ENCODE data around the gene PDSS2. TPM values are rescaled to one million over a fixed set of nuclear protein-coding genes. Genes with fewer than 3 reads are reported as not detected.

Gene PDSS2
- total and polyA plus RNA-seq, 2 of the 4 experiments (the other 2 are of a cell fraction): 8.6 to 9.2 TPM

DNA sequence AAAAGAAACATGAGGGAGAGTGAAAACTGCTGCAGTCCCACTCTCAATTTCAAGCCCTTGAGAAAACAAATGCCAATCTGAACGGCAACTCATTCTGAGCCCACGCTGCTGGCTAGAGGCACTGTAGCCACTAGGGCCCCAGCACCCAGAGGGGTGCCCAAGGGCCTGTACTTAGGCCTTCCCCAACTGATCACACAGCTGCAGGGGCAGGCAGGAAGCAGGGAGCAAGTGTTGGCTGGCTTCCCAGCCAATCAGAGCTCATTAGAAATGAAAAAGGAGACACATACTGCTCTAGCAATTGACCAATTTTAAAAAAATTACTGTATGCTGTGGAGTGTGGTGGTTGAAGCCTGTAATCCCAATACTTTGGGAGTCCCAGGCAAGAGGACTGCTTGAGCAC lies 340.4 kb downstream of the PDSS2 start:
- Histone ChIP-seq H3K27me3 (ENCODE audit: control insufficient read depth, insufficient read depth, low read length) (peaks cover 3% of the 10 kb centered on the region; the same call in 1 of the 2 replicates), H2BK20ac (ENCODE audit: low read depth, low read length) (no peak overlapping the region), H3K4ac (ENCODE audit: low read depth, low read length) (no peak overlapping the region), H3K4me1 (ENCODE audit: control insufficient read depth, insufficient read depth, low read length) (no peaks in the 10 kb centered on the region), H3K27ac (ENCODE audit: insufficient read depth, low read length) (no peak overlapping the region), H2AFZ (replicated peaks; ENCODE audit: low read length, poor library complexity) (no peak overlapping the region), H3K18ac (ENCODE audit: low read depth, low read length) (no peak overlapping the region), H3K9me3 (ENCODE audit: control insufficient read depth, insufficient read depth, low read length) (no peaks in the 10 kb centered on the region), H3K36me3 (ENCODE audit: control insufficient read depth, insufficient read depth, low read length) (no peaks in the 10 kb centered on the region), H3K79me1 (ENCODE audit: low read depth in 1 of 2, low read length in 2 of 2) (0 out of 4 replicates have a peak, but pooled peaks cover 0 to under 1% of the 10 kb centered on the region in 2 experiments), H2BK15ac (ENCODE audit: low read depth, low read length) (no peak overlapping the region), H4K8ac (ENCODE audit: low read depth in 2 of 2, low read length in 2 of 2) (no peak overlapping the region), H2AK9ac (replicated peaks; ENCODE audit: low read depth, low read length, poor library complexity) (no peak overlapping the region), H3K4me2 (ENCODE audit: low read depth, low read length) (no peak overlapping the region), H4K5ac (ENCODE audit: low read depth, low read length) (no peak overlapping the region), H2AK5ac (ENCODE audit: low read depth, low read length) (no peak overlapping the region), H3K9me1 (ENCODE audit: insufficient read depth, low read length) (no peaks in the 10 kb centered on the region), H4K91ac (ENCODE audit: insufficient read depth, low read depth, low read length) (no peak overlapping the region), H3K14ac (replicated peaks; ENCODE audit: low read depth, low read length) (no peak overlapping the region), H3K23ac (ENCODE audit: low read depth, low read length) (no peak overlapping the region), H3K4me3 (ENCODE audit: insufficient read depth, low read depth, low read length) (no peak overlapping the region), H3K56ac (ENCODE audit: extremely low read depth, insufficient read depth, low read length) (no peak overlapping the region), H2BK120ac (ENCODE audit: low read depth, low read length) (no peak overlapping the region), H3K9ac (ENCODE audit: low read depth, low read length) (no peak overlapping the region), H4K20me1 (ENCODE audit: insufficient read depth, low read length) (peaks cover under 1% of the 10 kb centered on the region; the same call in 1 of the 2 replicates), H2BK5ac (ENCODE audit: low read depth, low read length, poor library complexity, severe bottlenecking) (no peak overlapping the region)
- POLR2A ChIA-PET (ENCODE audit: unreplicated experiment): no interaction called here
- TF ChIP-seq MAFK (IDR thresholded peaks at IDR 0.05; ENCODE audit: low read depth, low read length) (no peak), RFX5 (IDR thresholded peaks at IDR 0.05; ENCODE audit: low read depth, low read length) (no peak), NFE2L2 (IDR thresholded peaks at IDR 0.05; ENCODE audit: low read depth, low read length) (no peak), FOS (IDR thresholded peaks at IDR 0.05; ENCODE audit: low read depth, low read length) (no peak), RAD21 (IDR thresholded peaks at IDR 0.05; ENCODE audit: low read length) (no peak), SMC3 (IDR thresholded peaks at IDR 0.05; ENCODE audit: low read depth, low read length) (no peak), MXI1 (IDR thresholded peaks at IDR 0.05; ENCODE audit: borderline replicate concordance, low read depth, low read length) (no peak), CHD1 (IDR thresholded peaks at IDR 0.05; ENCODE audit: low read depth, low read length) (no peak)
- TF ChIP-seq, protein P1, sequence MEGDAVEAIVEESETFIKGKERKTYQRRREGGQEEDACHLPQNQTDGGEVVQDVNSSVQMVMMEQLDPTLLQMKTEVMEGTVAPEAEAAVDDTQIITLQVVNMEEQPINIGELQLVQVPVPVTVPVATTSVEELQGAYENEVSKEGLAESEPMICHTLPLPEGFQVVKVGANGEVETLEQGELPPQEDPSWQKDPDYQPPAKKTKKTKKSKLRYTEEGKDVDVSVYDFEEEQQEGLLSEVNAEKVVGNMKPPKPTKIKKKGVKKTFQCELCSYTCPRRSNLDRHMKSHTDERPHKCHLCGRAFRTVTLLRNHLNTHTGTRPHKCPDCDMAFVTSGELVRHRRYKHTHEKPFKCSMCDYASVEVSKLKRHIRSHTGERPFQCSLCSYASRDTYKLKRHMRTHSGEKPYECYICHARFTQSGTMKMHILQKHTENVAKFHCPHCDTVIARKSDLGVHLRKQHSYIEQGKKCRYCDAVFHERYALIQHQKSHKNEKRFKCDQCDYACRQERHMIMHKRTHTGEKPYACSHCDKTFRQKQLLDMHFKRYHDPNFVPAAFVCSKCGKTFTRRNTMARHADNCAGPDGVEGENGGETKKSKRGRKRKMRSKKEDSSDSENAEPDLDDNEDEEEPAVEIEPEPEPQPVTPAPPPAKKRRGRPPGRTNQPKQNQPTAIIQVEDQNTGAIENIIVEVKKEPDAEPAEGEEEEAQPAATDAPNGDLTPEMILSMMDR (conservative IDR thresholded peaks at IDR 0.05; ENCODE audit: low read depth, low read length): no peak
- TF ChIP-seq, protein P2, sequence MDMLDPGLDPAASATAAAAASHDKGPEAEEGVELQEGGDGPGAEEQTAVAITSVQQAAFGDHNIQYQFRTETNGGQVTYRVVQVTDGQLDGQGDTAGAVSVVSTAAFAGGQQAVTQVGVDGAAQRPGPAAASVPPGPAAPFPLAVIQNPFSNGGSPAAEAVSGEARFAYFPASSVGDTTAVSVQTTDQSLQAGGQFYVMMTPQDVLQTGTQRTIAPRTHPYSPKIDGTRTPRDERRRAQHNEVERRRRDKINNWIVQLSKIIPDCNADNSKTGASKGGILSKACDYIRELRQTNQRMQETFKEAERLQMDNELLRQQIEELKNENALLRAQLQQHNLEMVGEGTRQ (IDR thresholded peaks at IDR 0.05; ENCODE audit: low read depth, low read length): no peak
- TF ChIP-seq, protein P3, sequence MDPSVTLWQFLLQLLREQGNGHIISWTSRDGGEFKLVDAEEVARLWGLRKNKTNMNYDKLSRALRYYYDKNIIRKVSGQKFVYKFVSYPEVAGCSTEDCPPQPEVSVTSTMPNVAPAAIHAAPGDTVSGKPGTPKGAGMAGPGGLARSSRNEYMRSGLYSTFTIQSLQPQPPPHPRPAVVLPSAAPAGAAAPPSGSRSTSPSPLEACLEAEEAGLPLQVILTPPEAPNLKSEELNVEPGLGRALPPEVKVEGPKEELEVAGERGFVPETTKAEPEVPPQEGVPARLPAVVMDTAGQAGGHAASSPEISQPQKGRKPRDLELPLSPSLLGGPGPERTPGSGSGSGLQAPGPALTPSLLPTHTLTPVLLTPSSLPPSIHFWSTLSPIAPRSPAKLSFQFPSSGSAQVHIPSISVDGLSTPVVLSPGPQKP (IDR thresholded peaks at IDR 0.05; ENCODE audit: borderline replicate concordance, low read depth, low read length): no peak
- no CpG with 5 or more reads among the region's 2 CpGs for WGBS, 2 experiments (ENCODE audit: extremely low coverage in 2 of 2, insufficient read length in 1 of 2)
- no TSS peak for BruUV-seq (replicated peaks)
- CTCF ChIA-PET: interaction anchor here (0.6 kb wide), 2 partner anchors 16 to 699 kb away, joined by 3 to 4 read pairs; no protein-coding TSS in a partner anchor
- in situ Hi-C loops (cut with MboI; ENCODE audit: low sequenced_read_pairs) (no loop called here), intact Hi-C loops (cut with micrococcal nuclease) (no loop called here), dilution Hi-C loops (cut with HindIII; ENCODE audit: low sequenced_read_pairs, unreplicated experiment) (no loop called here)
- ATAC-seq (ENCODE audit: low read depth) (no peak), DNase-seq (no peak)

Measured in IMR-90 (cell line).